Epithelial cell of proximal tubule (primary cell): ENCODE results near the gene TENT4B. TPM values are rescaled to one million over a fixed set of nuclear protein-coding genes. Genes with fewer than 3 reads are reported as not detected.

Experiments
- DNase-seq: peaks from one replicate; pipeline ENCODE4 v3.0.0-alpha.2; 2011; ENCODE audit warnings: low read depth
- H3K4me3 ChIP-seq: 2 replicates; pipeline ENCODE4 v1.5.1; 2011; ENCODE audit warnings: low read depth, mild to moderate bottlenecking, low read length
- total RNA-seq: library from RNA; depleted of rRNA; stranded (reverse); fragments of >200 nt; gene quantifications from 2 replicates; pipeline ENCODE4 v1.2.3, GENCODE V29; 2015
- TF ChIP-seq, protein P1 (sequence below): conservative IDR thresholded peaks from 2 replicates; pipeline ENCODE4 v1.5.1; 2012; ENCODE audit warnings: low read depth, mild to moderate bottlenecking, low read length

TENT4B gene
- 7.7 and 9.4 TPM in 2 replicates for total RNA-seq

DNA sequence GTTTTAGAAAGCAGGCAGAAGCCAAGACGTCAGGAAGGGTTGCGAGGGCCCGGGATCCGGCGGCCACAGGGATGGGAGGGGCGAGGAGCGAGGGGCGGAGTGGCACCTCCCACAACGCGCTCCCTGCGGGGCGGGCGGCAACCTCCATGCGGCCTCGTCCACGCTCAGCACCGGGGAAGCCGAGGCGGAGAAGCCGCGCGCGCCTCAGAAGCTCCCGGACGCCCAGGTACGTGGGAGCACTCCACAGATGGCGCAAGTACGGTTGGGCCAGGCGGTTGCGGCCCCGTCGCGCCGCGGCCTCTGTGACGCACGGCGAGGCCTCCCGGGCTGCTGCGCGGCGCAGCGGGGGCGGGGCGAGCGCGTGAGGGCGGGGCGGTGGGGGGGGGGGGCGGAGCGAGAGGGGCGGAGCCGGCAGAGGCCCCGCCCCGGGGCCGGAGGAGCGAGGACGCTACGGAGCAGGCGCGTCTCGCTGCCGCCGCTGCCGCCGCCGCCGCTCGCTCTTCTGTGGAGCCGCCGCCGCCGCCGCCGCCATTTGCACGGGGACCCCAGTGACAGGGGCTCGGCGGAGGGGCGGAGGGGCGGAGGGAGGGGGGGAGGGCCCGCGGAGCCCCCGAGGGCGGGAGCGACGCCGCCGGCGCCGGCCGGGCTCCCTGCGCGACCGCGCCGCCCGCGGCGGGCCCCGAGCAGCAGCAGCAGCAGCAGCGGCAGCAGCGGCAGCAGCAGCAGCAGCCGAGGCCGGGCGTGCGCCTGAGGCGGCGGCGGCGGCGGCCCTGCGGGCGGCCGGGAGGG, at the start of gene TENT4B:
Gene TENT4B (plus strand): TSS at position 500 of the 789 bp plus-strand sequence. CDS start 316 bp downstream, outside the sequence.
- TF ChIP-seq, protein P1, sequence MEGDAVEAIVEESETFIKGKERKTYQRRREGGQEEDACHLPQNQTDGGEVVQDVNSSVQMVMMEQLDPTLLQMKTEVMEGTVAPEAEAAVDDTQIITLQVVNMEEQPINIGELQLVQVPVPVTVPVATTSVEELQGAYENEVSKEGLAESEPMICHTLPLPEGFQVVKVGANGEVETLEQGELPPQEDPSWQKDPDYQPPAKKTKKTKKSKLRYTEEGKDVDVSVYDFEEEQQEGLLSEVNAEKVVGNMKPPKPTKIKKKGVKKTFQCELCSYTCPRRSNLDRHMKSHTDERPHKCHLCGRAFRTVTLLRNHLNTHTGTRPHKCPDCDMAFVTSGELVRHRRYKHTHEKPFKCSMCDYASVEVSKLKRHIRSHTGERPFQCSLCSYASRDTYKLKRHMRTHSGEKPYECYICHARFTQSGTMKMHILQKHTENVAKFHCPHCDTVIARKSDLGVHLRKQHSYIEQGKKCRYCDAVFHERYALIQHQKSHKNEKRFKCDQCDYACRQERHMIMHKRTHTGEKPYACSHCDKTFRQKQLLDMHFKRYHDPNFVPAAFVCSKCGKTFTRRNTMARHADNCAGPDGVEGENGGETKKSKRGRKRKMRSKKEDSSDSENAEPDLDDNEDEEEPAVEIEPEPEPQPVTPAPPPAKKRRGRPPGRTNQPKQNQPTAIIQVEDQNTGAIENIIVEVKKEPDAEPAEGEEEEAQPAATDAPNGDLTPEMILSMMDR = no peak
- no peak for DNase-seq
- peak within 1 kb of the TSS; percentile 89 for H3K4me3 ChIP-seq

DNA sequence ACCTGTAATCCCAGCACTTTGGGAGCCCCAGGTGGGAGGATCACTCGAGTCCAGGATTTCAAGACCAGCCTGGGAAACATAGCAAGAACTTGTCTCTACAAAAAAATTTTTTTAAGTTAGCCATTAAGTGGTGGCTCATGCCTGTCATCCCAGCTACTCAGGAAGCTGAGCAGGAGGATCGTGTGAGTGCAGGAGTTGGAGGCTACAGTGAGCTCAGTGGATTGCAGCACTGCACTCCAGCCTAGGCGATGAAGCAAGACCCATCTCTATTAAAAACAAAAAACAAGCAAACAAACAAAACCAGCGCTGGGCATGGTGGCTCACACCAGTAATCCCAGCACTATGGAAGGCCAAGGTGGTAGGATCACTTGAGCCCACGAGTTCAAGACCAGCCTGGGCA, 49.3 kb upstream of the TENT4B start:
- DNase-seq = peak; percentile 75
- TF ChIP-seq, protein P1 = no peak
- H3K4me3 ChIP-seq = no peak overlapping the region

DNA sequence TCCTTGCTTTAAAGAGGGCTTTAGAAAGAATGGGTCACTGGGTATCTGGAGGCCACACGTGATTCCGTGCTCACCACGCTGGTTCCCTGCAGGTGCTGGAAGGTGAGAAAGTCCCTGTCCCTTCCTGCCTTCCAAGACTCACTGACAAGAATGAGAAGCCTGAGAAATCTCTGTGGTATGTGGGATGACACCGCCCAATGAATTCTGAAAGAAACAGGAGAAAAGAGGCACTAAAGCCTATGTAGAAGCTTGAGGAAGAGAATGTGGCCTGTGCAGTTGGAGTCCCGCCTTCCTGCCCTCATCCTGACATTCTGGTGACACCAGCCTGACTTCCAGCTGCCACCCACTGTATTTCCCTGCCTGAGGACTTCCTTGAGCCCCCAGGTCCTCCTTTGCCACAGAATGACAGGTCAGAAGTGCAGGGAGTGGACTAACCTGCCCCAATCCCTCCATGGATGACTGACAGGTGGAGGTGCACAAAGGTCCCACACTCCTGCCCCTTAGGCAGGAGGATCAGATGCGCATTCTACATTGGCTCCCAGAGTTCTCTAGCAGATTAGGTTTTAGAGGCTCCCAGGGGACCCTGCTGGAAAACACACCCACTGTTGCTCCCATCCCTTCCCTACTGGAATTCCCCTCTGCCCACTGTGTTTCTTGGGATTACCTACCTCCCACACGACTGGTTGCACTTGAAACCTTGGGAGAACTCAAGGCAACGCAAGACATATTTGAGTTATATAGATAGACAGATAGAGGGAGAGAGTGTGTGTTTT, 38.6 kb upstream of the TENT4B start:
- H3K4me3 ChIP-seq = no peak overlapping the region
- TF ChIP-seq, protein P1 = no peak
- DNase-seq = no peak

DNA sequence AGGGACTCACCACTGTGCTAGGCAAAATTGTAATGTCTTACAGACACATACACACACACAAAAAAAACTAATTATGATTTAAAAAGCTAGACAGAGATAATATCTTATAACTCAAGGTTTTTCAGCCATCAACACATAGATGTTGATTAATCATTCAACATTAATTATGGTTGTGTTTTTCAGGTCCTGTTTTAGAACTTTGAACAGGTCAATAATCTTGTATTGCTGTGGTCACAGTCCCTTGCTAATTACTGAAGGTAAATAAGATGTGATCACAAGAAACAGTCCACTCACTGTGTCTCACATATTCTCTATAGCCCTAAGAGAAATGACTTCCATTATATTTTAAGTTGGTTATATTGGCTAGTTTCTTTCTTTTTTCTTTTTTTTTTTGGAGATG, 32.4 kb upstream of the TENT4B start:
- H3K4me3 ChIP-seq = no peak overlapping the region
- DNase-seq = no peak
- TF ChIP-seq, protein P1 = no peak

DNA sequence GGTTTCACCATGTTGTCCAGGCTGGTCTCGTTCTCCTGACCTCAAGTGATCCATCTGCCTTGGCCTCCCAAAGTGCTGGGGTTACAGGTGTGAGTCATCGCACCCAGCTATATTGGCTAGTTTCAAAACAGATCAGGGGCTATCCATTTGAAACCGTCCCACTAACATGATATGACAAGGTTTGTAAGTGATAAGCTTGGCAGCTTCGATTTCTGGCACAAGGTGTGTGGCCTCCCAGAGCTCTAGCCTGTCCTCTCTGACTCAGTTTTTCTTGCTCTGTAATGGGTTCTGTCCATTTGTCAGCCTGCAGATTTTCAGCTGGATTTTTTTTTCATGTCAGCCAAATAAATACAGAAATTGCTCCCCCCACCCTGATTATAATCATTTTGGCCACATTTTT, 31.8 kb upstream of the TENT4B start:
- no peak overlapping the region for H3K4me3 ChIP-seq
- TF ChIP-seq, protein P1 = no peak
- DNase-seq = no peak

DNA sequence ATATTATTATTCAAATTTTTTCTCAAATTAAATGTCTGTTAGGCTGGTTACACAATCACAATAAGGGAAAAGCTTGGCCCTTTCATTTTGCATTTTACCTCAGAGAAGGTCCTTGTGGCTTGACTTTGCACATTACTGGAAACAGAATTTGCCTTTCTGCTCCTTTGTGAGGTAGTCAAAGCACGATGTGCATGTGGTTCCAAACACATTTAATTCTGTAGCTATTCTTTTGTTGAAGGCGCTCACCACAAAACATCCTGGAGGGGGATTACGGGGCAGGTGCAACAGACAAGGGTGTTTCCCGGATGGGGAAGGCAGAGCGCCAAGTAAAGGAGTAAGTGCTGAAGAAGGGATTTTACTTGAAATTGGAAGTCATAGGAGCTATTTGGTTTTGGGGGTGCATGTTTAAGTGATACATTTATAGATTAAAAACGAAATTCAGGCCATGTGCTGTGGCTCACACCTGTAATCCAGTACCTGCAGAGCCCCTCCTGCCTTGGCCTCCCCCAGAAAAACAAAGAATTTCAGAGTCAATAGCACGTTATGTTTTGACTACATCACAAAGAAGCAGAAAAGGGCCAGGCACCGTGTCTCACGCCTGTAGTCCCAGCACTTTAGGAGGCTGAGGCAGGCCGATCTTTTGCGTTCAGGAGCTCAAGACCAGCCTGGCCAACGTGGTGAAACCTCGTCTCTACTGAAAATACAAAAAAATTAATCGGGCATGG, 31.2 kb upstream of the TENT4B start:
- no peak for DNase-seq
- TF ChIP-seq, protein P1 = no peak
- no peak overlapping the region for H3K4me3 ChIP-seq
